ENCODE data around the gene CCDC110. TPM values are rescaled to one million over a fixed set of nuclear protein-coding genes. Genes with fewer than 3 reads are reported as not detected.
A peak's percentile ranks its signal among the peaks of the same experiment; 100 is the strongest.

Gene CCDC110
- total and polyA plus RNA-seq, 9 of the 15 experiments (the other 6 are each of a cell fraction or from before 2014, with no cell fraction given): 0.04 to 0.35 (median 0.07) TPM; not detected in 4

GRCh38 chr4:185425647-185426352, 45.7 kb downstream of the CCDC110 start, which contains the start of gene UFSP2 (continued):
- TF ChIP-seq RREB1 (CRISPR knock-in tag; IDR thresholded peaks at IDR 0.05) (no peak), FOXP1 (CRISPR knock-in tag; IDR thresholded peaks at IDR 0.05) (peak; percentile 82), SREBF1 (IDR thresholded peaks at IDR 0.05; ENCODE audit: borderline replicate concordance, low read depth, low read length) (0 out of 2 replicates have a peak, but pooled peaks have one; percentile 69), XRCC3 (IDR thresholded peaks at IDR 0.05) (no peak), CBFA2T3 (IDR thresholded peaks at IDR 0.05) (0 out of 2 replicates have a peak, but pooled peaks have one; percentile 38), HIVEP1 (CRISPR knock-in tag; IDR thresholded peaks at IDR 0.05) (no peak), ATF2 (CRISPR knock-in tag; IDR thresholded peaks at IDR 0.05) (peak; percentile 85), PHTF2 (CRISPR knock-in tag; IDR thresholded peaks at IDR 0.05) (no peak), NEUROD1 (IDR thresholded peaks at IDR 0.05; ENCODE audit: borderline replicate concordance, low read depth, low read length, partially characterized antibody) (no peak), ZNF280A (IDR thresholded peaks at IDR 0.05; ENCODE audit: low read depth, partially characterized antibody) (no peak), HMGN3 (IDR thresholded peaks at IDR 0.05; ENCODE audit: borderline replicate concordance, extremely low read depth, insufficient read length, low read depth, low read length) (no peak), E2F4 (CRISPR knock-in tag; IDR thresholded peaks at IDR 0.05; ENCODE audit: low read depth) (no peak)
- TF ChIP-seq, protein P1, sequence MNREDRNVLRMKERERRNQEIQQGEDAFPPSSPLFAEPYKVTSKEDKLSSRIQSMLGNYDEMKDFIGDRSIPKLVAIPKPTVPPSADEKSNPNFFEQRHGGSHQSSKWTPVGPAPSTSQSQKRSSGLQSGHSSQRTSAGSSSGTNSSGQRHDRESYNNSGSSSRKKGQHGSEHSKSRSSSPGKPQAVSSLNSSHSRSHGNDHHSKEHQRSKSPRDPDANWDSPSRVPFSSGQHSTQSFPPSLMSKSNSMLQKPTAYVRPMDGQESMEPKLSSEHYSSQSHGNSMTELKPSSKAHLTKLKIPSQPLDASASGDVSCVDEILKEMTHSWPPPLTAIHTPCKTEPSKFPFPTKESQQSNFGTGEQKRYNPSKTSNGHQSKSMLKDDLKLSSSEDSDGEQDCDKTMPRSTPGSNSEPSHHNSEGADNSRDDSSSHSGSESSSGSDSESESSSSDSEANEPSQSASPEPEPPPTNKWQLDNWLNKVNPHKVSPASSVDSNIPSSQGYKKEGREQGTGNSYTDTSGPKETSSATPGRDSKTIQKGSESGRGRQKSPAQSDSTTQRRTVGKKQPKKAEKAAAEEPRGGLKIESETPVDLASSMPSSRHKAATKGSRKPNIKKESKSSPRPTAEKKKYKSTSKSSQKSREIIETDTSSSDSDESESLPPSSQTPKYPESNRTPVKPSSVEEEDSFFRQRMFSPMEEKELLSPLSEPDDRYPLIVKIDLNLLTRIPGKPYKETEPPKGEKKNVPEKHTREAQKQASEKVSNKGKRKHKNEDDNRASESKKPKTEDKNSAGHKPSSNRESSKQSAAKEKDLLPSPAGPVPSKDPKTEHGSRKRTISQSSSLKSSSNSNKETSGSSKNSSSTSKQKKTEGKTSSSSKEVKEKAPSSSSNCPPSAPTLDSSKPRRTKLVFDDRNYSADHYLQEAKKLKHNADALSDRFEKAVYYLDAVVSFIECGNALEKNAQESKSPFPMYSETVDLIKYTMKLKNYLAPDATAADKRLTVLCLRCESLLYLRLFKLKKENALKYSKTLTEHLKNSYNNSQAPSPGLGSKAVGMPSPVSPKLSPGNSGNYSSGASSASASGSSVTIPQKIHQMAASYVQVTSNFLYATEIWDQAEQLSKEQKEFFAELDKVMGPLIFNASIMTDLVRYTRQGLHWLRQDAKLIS (CRISPR knock-in tag; IDR thresholded peaks at IDR 0.05): no peak

Data from K562 (cell line).